ENCODE data around the gene TECTB. TPM values are rescaled to one million over a fixed set of nuclear protein-coding genes. Genes with fewer than 3 reads are reported as not detected.
"Not testable (repeated sequence)": the region's sequence is repeated elsewhere in the genome, so short reads cannot be mapped to it uniquely, and the experiment has no call there.

Gene TECTB
- total RNA-seq, 2 experiments from 2014 or later: not detected

- Mint-ChIP-seq H3K9me3 (peaks cover 7% of the 10 kb centered on the region), H3K27ac (no peak overlapping the region), H3K36me3 (ENCODE audit: low read depth) (no peaks in the 10 kb centered on the region), H3K4me3 (no peak overlapping the region), H3K27me3 (no peaks in the 10 kb centered on the region), H3K4me1 (ENCODE audit: low read depth) (no peaks in the 10 kb centered on the region)
- Histone ChIP-seq H3K4me3 (ENCODE audit: low read length) (no peak overlapping the region), H3K4me1 (ENCODE audit: insufficient read depth, low read length) (no peaks in the 10 kb centered on the region), H3K27ac (ENCODE audit: low read depth in 1 of 2, low read length in 2 of 2) (no peak overlapping the region), H3K9me3 (ENCODE audit: control insufficient read depth in 1 of 2, insufficient read depth in 1 of 2, low read length in 2 of 2) (peaks cover 0 to 11% of the 10 kb centered on the region in 2 experiments), H3K36me3 (ENCODE audit: insufficient read depth, low read length) (no peaks in the 10 kb centered on the region), H3K27me3 (ENCODE audit: control insufficient read depth in 1 of 2, insufficient read depth in 2 of 2, low read length in 2 of 2) (no peaks in the 10 kb centered on the region)
- DNase-seq (no peak), ATAC-seq (ENCODE audit: poor library complexity) (no peak)
- ChIA-PET CTCF (no interaction called here), POLR2A (no interaction called here)
- TF ChIP-seq, protein P1, sequence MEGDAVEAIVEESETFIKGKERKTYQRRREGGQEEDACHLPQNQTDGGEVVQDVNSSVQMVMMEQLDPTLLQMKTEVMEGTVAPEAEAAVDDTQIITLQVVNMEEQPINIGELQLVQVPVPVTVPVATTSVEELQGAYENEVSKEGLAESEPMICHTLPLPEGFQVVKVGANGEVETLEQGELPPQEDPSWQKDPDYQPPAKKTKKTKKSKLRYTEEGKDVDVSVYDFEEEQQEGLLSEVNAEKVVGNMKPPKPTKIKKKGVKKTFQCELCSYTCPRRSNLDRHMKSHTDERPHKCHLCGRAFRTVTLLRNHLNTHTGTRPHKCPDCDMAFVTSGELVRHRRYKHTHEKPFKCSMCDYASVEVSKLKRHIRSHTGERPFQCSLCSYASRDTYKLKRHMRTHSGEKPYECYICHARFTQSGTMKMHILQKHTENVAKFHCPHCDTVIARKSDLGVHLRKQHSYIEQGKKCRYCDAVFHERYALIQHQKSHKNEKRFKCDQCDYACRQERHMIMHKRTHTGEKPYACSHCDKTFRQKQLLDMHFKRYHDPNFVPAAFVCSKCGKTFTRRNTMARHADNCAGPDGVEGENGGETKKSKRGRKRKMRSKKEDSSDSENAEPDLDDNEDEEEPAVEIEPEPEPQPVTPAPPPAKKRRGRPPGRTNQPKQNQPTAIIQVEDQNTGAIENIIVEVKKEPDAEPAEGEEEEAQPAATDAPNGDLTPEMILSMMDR (IDR thresholded peaks at IDR 0.05): no peak
- intact Hi-C loops (cut with DNase I, micrococcal nuclease): no loop called here
Measured at GRCh38 chr10:112249722-112250121, 33.5 kb upstream of the TECTB start.

- intact Hi-C loops (cut with DNase I, micrococcal nuclease): no loop called here
- ChIA-PET POLR2A (no interaction called here), CTCF (no interaction called here)
- Histone ChIP-seq H3K27me3 (ENCODE audit: control insufficient read depth in 1 of 2, insufficient read depth in 2 of 2, low read length in 2 of 2) (no peaks in the 10 kb centered on the region), H3K36me3 (ENCODE audit: insufficient read depth, low read length) (no peaks in the 10 kb centered on the region), H3K9me3 (ENCODE audit: control insufficient read depth in 1 of 2, insufficient read depth in 1 of 2, low read length in 2 of 2) (peaks cover 0 to 11% of the 10 kb centered on the region in 2 experiments), H3K4me1 (ENCODE audit: insufficient read depth, low read length) (no peaks in the 10 kb centered on the region), H3K27ac (ENCODE audit: low read depth in 1 of 2, low read length in 2 of 2) (no peak overlapping the region), H3K4me3 (ENCODE audit: low read length) (no peak overlapping the region)
- Mint-ChIP-seq H3K36me3 (ENCODE audit: low read depth) (no peaks in the 10 kb centered on the region), H3K9me3 (peaks cover 7% of the 10 kb centered on the region), H3K4me1 (ENCODE audit: low read depth) (no peaks in the 10 kb centered on the region), H3K4me3 (no peak overlapping the region), H3K27me3 (no peaks in the 10 kb centered on the region), H3K27ac (no peak overlapping the region)
- DNase-seq (no peak), ATAC-seq (ENCODE audit: poor library complexity) (no peak)
- TF ChIP-seq, protein P1 (IDR thresholded peaks at IDR 0.05): no peak
Measured at GRCh38 chr10:112250555-112250954, 32.6 kb upstream of the TECTB start.

DNA sequence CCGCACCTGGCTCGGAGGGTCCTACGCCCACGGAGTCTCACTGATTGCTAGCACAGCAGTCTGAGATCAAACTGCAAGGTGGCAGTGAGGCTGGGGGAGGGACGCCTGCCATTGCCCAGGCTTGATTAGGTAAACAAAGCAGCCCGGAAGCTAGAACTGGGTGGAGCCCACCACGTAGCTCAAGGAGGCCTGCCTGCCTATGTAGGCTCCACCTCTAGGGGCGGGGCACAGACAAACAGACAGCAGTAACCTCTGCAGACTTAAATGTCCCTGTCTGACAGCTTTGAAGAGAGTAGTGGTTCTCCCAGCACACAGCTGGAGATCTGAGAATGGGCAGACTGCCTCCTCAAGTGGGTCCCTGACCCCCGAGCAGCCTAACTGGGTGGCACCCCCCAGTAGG lies 32.0 kb upstream of the TECTB start:
- H3K4me3 ChIP-seq (ENCODE audit: low read length); H3K4me1 ChIP-seq (ENCODE audit: insufficient read depth, low read length); H3K4me3 Mint-ChIP-seq; H3K4me1 Mint-ChIP-seq (ENCODE audit: low read depth); H3K36me3 Mint-ChIP-seq (ENCODE audit: low read depth); H3K27ac Mint-ChIP-seq; DNase-seq; intact Hi-C loops (cut with DNase I, micrococcal nuclease); H3K27me3 Mint-ChIP-seq; CTCF ChIA-PET; H3K27ac ChIP-seq (ENCODE audit: low read depth in 1 of 2, low read length in 2 of 2); POLR2A ChIA-PET; H3K27me3 ChIP-seq (ENCODE audit: control insufficient read depth in 1 of 2, insufficient read depth in 2 of 2, low read length in 2 of 2); ATAC-seq (ENCODE audit: poor library complexity); H3K9me3 Mint-ChIP-seq; H3K36me3 ChIP-seq (ENCODE audit: insufficient read depth, low read length): not testable (repeated sequence)
- H3K9me3 ChIP-seq (ENCODE audit: control insufficient read depth in 1 of 2, insufficient read depth in 1 of 2, low read length in 2 of 2): peaks cover 0 to 11% of the 10 kb centered on the region in 2 experiments

DNA sequence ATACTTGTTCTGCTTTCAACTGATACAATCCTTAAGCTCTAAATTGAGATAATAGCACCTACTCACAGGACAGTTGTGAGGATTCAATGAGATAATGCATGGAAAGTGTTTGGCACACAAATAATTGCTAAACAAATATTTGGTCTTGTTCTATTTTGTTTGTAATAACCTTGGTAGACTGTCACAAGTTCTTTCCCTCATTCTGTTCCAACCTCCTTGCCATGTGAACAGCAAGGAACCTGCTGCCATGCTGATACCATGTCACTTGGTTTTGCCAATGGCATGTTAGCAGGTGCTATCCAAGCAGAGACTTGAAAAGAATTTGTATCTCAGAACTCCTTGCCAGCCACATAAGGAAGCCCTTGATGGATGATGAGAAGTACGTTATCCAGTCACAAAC lies 24.8 kb upstream of the TECTB start:
- Mint-ChIP-seq H3K27ac (no peak overlapping the region), H3K36me3 (ENCODE audit: low read depth) (no peaks in the 10 kb centered on the region), H3K27me3 (no peaks in the 10 kb centered on the region), H3K4me1 (ENCODE audit: low read depth) (no peaks in the 10 kb centered on the region), H3K9me3 (no peaks in the 10 kb centered on the region), H3K4me3 (no peak overlapping the region)
- Histone ChIP-seq H3K4me3 (ENCODE audit: low read length) (no peak overlapping the region), H3K27ac (ENCODE audit: low read depth in 1 of 2, low read length in 2 of 2) (no peak overlapping the region), H3K9me3 (ENCODE audit: control insufficient read depth in 1 of 2, insufficient read depth in 1 of 2, low read length in 2 of 2) (no peaks in the 10 kb centered on the region), H3K27me3 (ENCODE audit: control insufficient read depth in 1 of 2, insufficient read depth in 2 of 2, low read length in 2 of 2) (no peaks in the 10 kb centered on the region), H3K4me1 (ENCODE audit: insufficient read depth, low read length) (no peaks in the 10 kb centered on the region), H3K36me3 (ENCODE audit: insufficient read depth, low read length) (no peaks in the 10 kb centered on the region)
- DNase-seq (no peak), ATAC-seq (ENCODE audit: poor library complexity) (no peak)
- CTCF ChIA-PET: no interaction called here
- POLR2A ChIA-PET: no interaction called here
- TF ChIP-seq, protein P1 (IDR thresholded peaks at IDR 0.05): no peak
- intact Hi-C loops (cut with DNase I, micrococcal nuclease): no loop called here
